NCI-H226 (cell line): ENCODE measurements around the gene ABHD4.
"Not testable (repeated sequence)": the region's sequence is repeated elsewhere in the genome, so short reads cannot be mapped to it uniquely, and the experiment has no call there.

Experiments used
- DNase-seq: peaks from one replicate; pipeline ENCODE4 v3.0.0-alpha.2; 2015

ABHD4 gene

DNA sequence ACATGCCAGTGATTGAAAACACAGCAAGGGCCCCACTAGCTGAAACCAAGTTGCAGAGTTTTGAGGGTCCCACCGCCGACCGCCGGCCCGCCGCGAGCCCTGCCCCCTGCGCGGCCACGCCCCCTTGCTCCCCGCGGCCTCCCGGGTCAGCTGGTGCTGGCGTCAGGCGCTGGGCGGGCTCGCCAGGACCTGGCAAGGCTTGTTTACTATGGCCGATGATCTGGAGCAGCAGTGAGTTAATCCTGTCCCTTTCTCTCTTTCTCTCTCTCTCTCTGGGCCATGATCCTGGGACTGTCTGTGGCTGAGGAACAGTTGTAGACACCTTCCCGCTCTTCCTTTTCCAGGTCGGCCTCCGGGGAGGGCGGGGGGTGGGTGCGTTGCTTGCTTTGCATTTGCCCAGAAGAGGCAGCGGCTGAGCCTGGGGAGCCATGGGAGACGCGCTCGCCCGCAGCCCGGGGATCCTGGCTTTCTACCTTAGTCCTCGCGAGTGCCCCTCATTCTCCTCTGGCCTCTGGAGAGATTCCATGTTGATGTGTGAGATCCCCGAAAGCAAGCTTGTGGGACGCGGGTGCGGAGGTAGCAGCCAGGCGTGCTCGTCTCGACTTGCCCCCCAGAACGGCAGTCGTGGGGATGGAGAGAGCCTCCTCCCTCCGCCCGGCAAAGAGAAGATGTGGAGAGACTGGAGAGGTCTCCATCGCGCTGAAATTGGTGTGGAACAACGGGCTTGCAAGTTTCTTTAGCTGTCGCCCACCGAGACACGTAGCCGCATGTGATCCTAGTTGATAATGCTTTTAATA lies at the start of gene ABHD4:
ABHD4 (plus strand) TSS at position 202 of the 797 bp plus-strand sequence; CDS start at position 209, 7 bp downstream.
- peak; percentile 57 for DNase-seq

DNA sequence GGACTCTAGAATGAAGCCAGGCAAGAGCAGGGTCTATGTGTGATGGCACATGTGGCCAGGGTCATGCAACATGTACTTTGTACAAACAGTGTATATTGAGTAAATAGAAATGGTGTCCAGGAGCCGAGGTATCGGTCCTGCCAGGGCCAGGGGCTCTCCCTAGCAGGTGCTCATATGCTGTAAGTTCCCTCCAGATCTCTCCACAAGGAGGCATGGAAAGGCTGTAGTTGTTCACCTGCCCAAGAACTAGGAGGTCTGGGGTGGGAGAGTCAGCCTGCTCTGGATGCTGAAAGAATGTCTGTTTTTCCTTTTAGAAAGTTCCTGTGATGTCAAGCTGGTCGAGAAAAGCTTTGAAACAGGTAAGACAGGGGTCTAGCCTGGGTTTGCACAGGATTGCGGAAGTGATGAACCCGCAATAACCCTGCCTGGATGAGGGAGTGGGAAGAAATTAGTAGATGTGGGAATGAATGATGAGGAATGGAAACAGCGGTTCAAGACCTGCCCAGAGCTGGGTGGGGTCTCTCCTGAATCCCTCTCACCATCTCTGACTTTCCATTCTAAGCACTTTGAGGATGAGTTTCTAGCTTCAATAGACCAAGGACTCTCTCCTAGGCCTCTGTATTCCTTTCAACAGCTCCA lies 48.7 kb upstream of the ABHD4 start:
- no peak for DNase-seq

DNA sequence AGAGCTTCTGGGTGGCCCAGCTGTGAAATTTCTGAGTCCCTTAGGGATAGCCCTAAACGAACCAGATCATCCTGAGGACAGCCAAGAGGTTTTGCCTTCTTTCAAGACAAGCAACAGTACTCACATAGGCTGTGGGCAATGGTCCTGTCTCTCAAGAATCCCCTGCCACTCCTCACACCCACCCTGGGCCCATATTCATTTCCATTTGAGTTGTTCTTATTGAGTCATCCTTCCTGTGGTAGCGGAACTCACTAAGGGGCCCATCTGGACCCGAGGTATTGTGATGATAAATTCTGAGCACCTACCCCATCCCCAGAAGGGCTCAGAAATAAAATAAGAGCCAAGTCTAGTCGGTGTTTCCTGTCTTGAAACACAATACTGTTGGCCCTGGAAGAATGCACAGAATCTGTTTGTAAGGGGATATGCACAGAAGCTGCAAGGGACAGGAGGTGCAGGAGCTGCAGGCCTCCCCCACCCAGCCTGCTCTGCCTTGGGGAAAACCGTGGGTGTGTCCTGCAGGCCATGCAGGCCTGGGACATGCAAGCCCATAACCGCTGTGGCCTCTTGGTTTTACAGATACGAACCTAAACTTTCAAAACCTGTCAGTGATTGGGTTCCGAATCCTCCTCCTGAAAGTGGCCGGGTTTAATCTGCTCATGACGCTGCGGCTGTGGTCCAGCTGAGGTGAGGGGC lies 48.0 kb upstream of the ABHD4 start:
- no peak for DNase-seq

DNA sequence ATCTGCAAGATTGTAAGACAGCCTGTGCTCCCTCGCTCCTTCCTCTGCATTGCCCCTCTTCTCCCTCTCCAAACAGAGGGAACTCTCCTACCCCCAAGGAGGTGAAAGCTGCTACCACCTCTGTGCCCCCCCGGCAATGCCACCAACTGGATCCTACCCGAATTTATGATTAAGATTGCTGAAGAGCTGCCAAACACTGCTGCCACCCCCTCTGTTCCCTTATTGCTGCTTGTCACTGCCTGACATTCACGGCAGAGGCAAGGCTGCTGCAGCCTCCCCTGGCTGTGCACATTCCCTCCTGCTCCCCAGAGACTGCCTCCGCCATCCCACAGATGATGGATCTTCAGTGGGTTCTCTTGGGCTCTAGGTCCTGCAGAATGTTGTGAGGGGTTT lies 46.5 kb upstream of the ABHD4 start:
- DNase-seq: no peak

DNA sequence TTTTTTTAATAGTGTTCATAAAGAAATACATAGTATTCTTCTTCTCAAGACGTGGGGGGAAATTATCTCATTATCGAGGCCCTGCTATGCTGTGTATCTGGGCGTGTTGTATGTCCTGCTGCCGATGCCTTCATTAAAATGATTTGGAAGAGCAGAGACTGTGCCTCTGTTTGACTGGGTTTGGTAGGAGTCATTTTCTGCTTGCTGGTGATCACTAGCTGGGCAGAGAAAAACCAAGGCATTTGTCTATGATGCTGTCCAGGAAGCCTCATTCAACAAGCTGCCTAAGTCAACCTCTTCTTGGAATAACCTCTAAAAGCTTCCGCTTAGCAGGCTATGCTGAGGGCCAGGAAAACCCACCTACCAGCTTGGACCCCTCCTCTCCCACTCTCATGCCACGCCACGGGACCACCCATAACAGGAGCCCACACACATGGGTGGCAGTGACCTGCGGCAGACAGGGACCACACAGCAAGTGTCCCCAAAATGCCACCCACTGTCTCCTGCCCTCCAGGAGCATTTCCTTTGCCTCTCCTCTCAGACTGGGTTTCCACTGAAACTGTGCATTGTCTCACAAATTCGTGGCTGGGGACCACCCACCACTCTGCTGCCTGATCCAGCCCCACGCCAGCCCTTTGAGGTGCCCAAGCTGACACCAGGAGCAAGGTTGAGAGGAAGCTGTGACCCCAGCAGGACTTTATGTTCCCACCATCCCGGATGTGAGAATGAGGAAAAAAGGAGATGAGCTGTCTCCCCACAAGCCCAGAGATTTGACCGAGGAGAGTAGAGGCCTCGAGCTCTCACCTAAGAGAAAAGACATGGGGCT lies 45.9 kb upstream of the ABHD4 start:
- no peak for DNase-seq

DNA sequence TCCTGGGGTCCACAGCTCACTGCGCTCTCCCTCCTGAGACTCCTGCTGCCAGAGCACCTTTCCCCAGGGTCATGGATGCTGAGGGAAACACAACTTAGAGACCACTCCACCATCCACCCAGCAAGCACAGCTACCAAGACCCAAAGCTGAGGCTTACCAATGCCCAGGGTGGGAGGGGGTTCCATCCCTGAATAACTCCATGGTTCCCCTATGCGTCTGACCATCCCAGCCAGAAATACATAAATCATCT lies 45.3 kb upstream of the ABHD4 start:
- no peak for DNase-seq

DNA sequence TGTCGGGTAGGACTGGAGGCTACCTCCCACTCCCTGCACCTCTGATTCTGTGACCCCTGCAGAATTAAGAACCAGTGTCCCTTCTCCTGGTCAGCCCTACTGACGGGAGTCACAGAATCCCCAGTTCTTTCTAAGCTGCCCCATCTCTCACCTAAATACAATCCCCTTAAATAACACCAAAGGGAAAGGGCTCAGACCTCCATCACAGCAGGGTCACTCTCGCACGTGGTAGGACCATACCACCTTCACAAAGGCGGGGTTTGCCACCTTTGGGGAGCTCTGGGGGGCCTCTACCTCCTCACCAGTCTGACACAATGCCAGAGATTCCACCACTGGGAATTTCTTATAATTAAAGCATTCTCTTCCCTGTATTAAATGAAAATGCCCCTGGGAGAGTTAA lies 44.7 kb upstream of the ABHD4 start:
- DNase-seq: no peak

GRCh38 chr14:22553861-22554497 lies 44.1 kb upstream of the ABHD4 start:
- not testable (repeated sequence) for DNase-seq

DNA sequence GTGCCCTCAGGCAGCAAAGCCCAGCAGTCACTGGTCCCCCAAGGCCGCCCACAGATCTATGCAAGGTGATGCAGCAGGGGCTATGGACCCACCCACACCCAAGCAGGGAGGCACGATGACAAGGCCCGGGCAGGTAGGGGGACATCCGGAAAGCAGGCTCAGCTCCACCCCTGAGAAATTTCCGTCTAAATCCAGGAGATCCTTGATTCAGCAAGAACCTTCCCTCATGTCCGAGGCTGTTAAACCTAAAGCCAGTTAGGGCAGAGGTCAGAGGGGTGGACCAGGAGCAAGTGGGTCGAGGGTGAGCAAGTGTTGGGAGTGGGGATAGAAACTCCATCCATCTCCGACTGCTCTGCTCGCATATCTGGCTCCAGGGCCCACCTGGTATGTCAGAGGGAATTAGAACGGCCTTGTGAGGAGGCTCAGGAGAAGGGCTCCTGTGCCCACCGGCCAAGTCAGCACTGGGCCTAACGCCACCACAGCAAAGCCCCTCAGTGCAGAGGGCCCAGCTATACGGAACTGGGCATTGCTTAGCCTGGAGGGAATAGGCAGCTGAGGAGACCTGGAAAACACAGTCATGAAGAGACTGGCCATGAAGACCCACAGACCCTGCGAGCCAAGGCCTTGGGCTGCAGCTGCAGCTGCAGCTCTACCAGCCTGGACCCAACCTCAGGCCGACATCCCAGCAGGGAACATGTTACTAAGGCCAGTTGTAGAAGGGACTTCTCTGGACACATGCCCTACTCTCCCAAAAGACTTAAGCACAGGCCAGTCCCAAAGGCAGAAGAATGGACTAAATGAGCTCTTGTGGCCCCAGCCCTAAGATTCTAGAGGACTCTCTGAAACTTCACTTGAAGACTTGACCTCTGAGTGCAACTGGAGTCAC lies 43.4 kb upstream of the ABHD4 start:
- DNase-seq: no peak

DNA sequence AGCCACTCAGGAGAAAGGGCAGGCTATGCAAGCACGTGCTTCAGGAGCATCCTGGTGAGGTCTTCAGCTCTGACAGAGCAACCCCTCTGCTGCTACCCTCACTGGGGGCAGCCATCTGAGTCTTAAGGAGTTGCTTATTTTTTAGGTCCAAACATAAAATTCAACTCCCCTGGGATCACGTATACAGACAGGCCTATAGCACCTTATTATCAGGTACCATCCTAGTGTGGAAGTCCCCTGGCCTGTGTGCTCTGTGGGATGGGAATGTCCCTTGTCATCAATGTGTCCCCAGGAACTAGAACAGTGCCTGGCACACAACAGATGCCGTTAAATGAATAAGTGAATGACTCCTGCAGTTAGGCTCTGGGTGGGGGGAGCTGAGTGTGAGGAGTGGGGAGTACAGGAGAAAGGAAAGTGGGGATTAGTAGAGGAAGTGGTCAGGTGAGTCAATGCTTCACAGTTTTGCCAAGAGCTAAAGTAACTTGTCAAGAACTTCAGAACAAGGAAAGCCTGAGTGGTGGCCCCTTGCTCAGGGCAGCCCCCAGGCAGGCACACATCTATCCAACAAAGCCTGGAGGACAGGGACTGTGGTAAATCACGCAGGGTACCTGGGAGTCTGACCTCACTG lies 42.6 kb upstream of the ABHD4 start:
- peak; percentile 42 for DNase-seq

DNA sequence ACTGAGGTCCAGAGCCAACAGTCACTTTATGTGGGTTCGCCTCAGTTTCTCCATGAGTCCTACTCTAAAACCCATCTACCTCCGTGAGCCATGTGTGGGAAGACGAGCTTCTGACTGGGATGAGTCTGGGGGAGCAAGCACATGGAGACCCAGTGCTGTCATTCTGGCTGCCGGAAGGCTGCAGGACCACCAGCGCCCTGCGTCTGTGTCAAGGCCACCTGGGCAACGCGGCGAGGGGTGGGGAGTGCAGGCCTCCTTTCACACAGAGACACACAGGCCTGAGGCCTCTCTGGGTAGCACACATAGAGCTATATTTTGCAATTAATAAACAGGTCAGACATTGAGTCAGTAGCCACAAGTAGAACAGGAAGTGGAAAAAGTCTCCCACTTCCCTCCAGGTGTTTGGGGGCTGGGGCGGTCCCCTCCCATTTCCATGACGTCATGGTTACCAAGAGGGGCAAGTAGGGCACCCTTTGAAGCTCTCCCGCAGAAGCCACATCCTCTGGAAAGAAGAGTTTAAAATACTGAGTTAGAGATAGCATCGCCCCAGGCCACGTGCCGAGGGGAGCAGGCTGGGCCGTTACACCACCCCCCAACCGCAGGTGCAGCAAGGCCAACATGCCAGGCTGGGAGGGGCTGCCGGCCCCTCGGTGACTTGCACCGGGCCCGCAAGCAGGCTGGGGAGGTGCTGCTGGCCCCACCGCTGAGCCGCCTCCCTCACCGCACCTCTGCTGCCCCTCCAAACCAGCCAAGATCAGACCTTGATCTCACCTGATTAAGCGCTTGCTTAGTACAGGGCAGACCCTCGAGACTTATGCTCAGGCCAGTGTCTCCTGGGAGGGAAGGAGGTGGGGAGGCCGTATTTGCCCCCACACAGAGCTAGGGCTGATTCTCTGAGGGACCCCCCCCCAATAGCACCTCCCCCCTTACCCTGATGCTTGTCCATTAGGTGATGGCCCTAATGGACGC lies 41.8 kb upstream of the ABHD4 start:
- DNase-seq: peak; percentile 98

DNA sequence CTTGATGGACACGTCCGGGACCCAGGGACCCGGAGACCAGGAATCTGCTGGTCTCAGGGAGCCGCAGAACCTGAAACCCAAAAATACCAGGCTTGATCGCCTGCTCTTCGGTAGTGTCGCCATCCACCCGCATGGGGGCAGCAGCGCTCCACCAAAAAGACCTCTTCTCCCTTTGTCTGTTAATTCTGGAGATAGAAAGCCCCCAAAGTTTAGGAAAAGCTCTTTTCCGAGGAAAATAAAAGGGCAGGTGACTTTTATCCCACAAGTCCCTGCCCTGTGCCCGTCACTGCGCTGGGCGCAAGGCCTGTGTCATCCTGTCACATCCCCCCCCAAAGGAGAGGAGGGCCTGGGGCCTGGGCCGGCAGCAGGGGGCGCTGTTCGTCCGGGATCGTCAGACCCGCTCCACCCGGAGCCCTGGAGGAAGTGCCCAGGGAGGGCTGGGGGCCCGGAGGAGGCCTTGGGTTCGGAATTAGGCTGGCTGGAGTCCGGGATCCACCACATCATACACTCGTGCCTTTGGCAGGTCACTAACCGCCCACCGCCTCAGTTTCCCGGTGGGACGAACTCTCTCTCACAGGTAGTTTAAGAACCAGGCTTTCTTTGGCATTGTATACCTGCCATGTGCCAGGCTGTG lies 41.0 kb upstream of the ABHD4 start:
- peak; percentile 37 for DNase-seq

DNA sequence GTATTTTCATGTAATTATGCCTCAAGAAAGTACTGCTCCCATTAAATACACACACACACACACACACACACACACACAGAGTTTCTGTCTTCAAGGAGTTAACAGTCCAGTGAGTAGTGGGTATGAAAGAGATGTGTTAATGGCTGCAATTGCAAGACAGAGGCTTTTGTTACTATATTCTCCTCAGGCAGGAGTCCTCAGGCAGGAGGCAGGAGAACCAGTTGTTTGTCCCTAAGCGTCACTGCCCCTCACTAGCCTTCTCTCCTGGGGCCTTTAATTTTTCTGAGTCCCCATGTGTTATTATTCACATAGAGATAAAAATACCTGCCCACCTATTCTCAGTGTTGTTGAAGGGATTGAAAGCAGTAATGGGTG lies 40.3 kb upstream of the ABHD4 start:
- no peak for DNase-seq

DNA sequence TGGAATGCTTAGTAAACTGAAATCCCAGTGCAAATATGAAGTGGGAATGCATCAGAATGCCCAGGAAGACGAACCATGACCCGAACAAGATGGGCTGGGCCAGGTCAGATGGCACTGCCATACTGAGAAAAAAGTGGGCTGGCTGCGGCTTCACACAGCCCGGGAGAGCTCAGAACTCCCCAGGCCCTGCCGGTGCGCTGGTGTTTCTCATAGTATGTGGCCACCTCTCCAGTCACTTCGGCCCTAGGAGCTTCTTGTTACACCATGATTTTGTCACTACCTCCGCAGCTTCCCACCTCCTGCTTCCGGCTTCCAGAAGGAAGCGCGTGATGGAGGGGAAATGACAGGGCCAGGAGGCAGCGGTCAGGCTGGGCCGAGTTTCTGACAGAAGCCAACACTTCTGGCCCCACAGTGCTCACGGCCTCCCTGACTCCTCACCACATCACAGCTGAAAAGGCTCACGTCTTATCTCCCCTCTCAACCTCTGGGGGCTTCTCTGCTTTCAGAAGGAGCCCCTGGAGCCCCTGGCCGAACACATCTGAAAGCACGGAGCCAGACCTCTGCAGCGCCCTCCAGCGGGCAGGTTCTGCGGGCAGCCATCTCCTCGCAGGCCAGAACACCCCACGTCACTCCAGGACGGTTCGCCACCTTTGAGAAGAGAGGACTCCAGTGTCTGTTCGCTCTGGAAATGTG lies 39.7 kb upstream of the ABHD4 start:
- no peak for DNase-seq

DNA sequence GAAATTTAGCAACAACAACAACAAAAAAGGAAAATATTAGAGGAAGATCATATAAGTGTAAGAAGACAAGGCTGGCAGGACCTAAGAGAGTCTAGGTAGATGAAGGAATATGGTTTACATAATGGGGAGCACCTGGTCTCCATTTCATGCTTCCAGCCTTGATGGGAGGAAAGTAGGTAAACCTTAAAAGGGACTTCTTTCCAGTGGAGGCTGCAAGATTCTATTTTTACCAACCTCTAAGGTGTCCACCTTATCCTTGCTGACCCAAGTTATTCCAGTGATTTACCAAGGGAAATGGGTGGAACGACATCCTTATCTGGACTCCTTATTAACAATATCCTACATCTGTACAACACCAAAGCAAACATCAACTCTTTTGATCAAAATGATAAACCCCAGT lies 39.1 kb upstream of the ABHD4 start:
- DNase-seq: no peak

DNA sequence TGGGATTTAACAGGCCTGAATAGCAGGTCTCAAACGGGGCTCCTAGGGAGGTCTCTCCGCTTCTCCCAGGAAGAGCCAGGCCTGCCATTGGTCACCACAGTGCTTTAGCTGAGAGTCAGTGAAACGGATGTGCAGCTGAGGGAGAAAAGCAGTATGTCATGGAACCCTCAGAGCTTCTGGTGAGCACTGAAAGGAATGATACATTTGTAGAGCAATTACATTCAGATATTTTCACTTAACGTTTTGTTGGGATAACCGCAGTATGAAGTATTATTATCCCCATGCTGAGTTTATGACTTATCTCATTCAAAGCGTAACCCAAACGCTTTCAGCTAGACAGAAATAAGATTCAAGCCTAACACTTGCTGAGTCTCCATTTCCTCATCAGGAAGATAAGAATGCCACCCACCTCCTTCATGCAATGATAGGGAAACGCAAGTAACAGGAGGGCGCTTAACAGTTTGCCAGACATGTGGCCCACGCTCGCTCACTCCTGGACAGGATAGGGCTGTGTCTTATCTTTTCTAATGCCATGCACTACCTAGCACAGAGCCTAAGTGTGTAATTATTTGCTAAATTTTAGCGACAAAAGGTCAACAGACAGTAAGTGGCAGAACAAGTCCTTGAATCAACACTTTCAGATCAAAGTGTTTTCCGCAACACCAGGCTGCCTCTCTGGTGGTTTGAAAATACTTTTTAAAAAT lies 37.3 kb upstream of the ABHD4 start:
- DNase-seq: no peak

- no peak for DNase-seq
These were observed 36.8 kb upstream of the ABHD4 start for GRCh38 chr14:22561366-22561660.
